H1 (cell line): ENCODE data around the gene TCERG1L. TPM values are rescaled to one million over a fixed set of nuclear protein-coding genes. Genes with fewer than 3 reads are reported as not detected.
A peak's percentile ranks its signal among the peaks of the same experiment; 100 is the strongest.

Experiments
- CTCF ChIA-PET: fragments of 300-600 bp; sonication (Branson Sonifier 250); formaldehyde crosslinking; loops from one replicate; lab custom pipeline; 2021; ENCODE audit not compliant: partially characterized antibody; lab: Charles Lee
- POLR2A ChIA-PET: fragments of 300-600 bp; sonication (Branson Sonifier 250); formaldehyde crosslinking; loops from one replicate; lab custom pipeline; 2021; ENCODE audit warnings: inconsistent platforms; ENCODE audit not compliant: partially characterized antibody; lab: Charles Lee
- DNase-seq, 2 experiments: peaks; one replicate each; pipeline versions ENCODE4 v3.0.0 to v3.0.0-alpha.2; 2010 to 2022; ENCODE audit warnings: low spot score in 2 of 2, low read depth in 1 of 2, mixed read lengths in 1 of 2
- FAIRE-seq: peaks from 2 replicates; lab custom pipeline; 2011; peaks lifted over from hg19 to GRCh38; lab: Jason Lieb, UNC
- H2AFZ ChIP-seq: 2 replicates; pipeline ENCODE4 v1.8.1; 2012; ENCODE audit warnings: low read length, inconsistent platforms
- H2AK5ac ChIP-seq: 2 replicates; pipeline ENCODE4 v1.6.1; 2013; ENCODE audit warnings: low read depth, low read length
- H2BK120ac ChIP-seq: replicated peaks from 2 replicates; pipeline ENCODE3; 2013; ENCODE audit warnings: low read depth, low read length, inconsistent platforms
- H2BK12ac ChIP-seq: 2 replicates; pipeline ENCODE4 v1.6.1; 2013; ENCODE audit warnings: low read depth, low read length
- H2BK15ac ChIP-seq: 2 replicates; pipeline ENCODE4 v1.6.1; 2013; ENCODE audit warnings: low read length
- H2BK20ac ChIP-seq: 2 replicates; pipeline ENCODE4 v1.6.1; 2013; ENCODE audit warnings: low read length
- H2BK5ac ChIP-seq: 2 replicates; pipeline ENCODE4 v1.6.1; 2013; ENCODE audit warnings: low read depth, low read length
- H3K14ac ChIP-seq: 2 replicates; pipeline ENCODE4 v1.6.1; 2013; ENCODE audit warnings: inconsistent platforms; ENCODE audit not compliant: insufficient read length
- H3K18ac ChIP-seq: 2 replicates; pipeline ENCODE4 v1.6.1; 2013; ENCODE audit warnings: low read length; ENCODE audit errors: extremely low read depth
- H3K23ac ChIP-seq: 2 replicates; pipeline ENCODE4 v1.6.1; 2013; ENCODE audit warnings: inconsistent platforms; ENCODE audit not compliant: insufficient read length
- H3K23me2 ChIP-seq: 2 replicates; pipeline ENCODE4 v1.6.1; 2013; ENCODE audit warnings: low read depth, low read length
- H3K27ac ChIP-seq: 2 replicates; pipeline ENCODE4 v1.6.1; 2011; ENCODE audit warnings: low read depth, low read length, inconsistent platforms
- H3K27me3 ChIP-seq, 4 experiments: replicated peaks in 1 of 4; 1 replicate in 1 of 4; 2 replicates in 3 of 4; pipeline versions ENCODE4 v1.6.1 to v1.8.1; 2011 to 2013; ENCODE audit warnings: low read length in 3 of 4, mild to moderate bottlenecking in 3 of 4, inconsistent platforms in 2 of 4, mixed read lengths in 2 of 4, moderate library complexity in 1 of 4; ENCODE audit not compliant: control insufficient read depth in 3 of 4, insufficient read depth in 3 of 4; ENCODE audit errors: extremely low read depth in 1 of 4
- H3K36me3 ChIP-seq, 4 experiments: 2 replicates each; pipeline versions ENCODE4 v1.6.1 to v1.8.1; 2011 to 2013; ENCODE audit warnings: mild to moderate bottlenecking in 4 of 4, low read length in 3 of 4, moderate library complexity in 2 of 4, control low read depth in 1 of 4, inconsistent platforms in 1 of 4; ENCODE audit not compliant: insufficient read depth in 4 of 4, control insufficient read depth in 2 of 4
- H3K4ac ChIP-seq: replicated peaks from 2 replicates; pipeline ENCODE3; 2013; ENCODE audit warnings: low read length, low read depth, mixed read lengths, inconsistent platforms; ENCODE audit not compliant: insufficient read length
- H3K4me1 ChIP-seq, 4 experiments: replicated peaks in 1 of 4; 1 replicate in 1 of 4; 2 replicates in 3 of 4; pipeline versions ENCODE4 v1.6.1 to v1.8.1; 2011 to 2013; ENCODE audit warnings: low read length in 3 of 4, inconsistent platforms in 2 of 4, mixed read lengths in 1 of 4; ENCODE audit not compliant: insufficient read depth in 4 of 4, control insufficient read depth in 3 of 4
- H3K4me2 ChIP-seq, 2 experiments: 2 replicates each; pipeline versions ENCODE4 v1.6.1 to v1.8.1; 2011 to 2013; ENCODE audit warnings: low read depth in 2 of 2, low read length in 2 of 2, control low read depth in 1 of 2, inconsistent platforms in 1 of 2, mild to moderate bottlenecking in 1 of 2; ENCODE audit not compliant: insufficient read depth in 1 of 2
- H3K4me3 ChIP-seq, 4 experiments: fragments of 200-600, 300-600 bp in 1 of 4; sonication (generic), shearing (Covaris generic), sonication (Bioruptor Twin) in 1 of 4; 2 replicates each; pipeline versions ENCODE4 v1.5.1 to v1.8.1; 2011 to 2016; ENCODE audit warnings: low read length in 4 of 4, low read depth in 3 of 4, control low read depth in 2 of 4, inconsistent platforms in 2 of 4, mild to moderate bottlenecking in 2 of 4, mixed read lengths in 1 of 4, moderate library complexity in 1 of 4; ENCODE audit not compliant: insufficient read depth in 2 of 4; ENCODE audit errors: extremely low read depth in 1 of 4
- H3K56ac ChIP-seq: replicated peaks from 2 replicates; pipeline ENCODE3; 2013; ENCODE audit warnings: low read depth, mild to moderate bottlenecking, mixed read lengths, low read length, inconsistent platforms; ENCODE audit not compliant: insufficient read length
- H3K79me1 ChIP-seq: 2 replicates; pipeline ENCODE4 v1.6.1; 2013; ENCODE audit warnings: low read depth, low read length, control low read depth
- H3K79me2 ChIP-seq, 2 experiments: 2 replicates each; pipeline versions ENCODE4 v1.6.1 to v1.8.1; 2012 to 2013; ENCODE audit warnings: low read length in 2 of 2, mild to moderate bottlenecking in 2 of 2, inconsistent platforms in 1 of 2; ENCODE audit not compliant: insufficient read depth in 2 of 2, control insufficient read depth in 1 of 2
- H3K9ac ChIP-seq, 4 experiments: replicated peaks in 1 of 4; 1 replicate in 1 of 4; 2 replicates in 3 of 4; pipeline versions ENCODE4 v1.6.1 to v1.8.1; 2011 to 2013; ENCODE audit warnings: low read depth in 3 of 4, low read length in 3 of 4, control low read depth in 2 of 4, mild to moderate bottlenecking in 2 of 4, moderate library complexity in 2 of 4, inconsistent platforms in 1 of 4; ENCODE audit errors: extremely low read depth in 1 of 4
- H3K9me3 ChIP-seq, 2 experiments: 2 replicates each; pipeline versions ENCODE4 v1.6.1 to v1.8.1; 2012 to 2013; ENCODE audit warnings: mild to moderate bottlenecking in 2 of 2, moderate library complexity in 2 of 2, control low read depth in 1 of 2, inconsistent platforms in 1 of 2, low read depth in 1 of 2, low read length in 1 of 2, mixed read lengths in 1 of 2; ENCODE audit not compliant: insufficient read depth in 2 of 2
- H4K20me1 ChIP-seq, 2 experiments: replicated peaks in 1 of 2; 2 replicates each; pipeline versions ENCODE3 to v1.8.1; 2011 to 2013; ENCODE audit warnings: inconsistent platforms in 2 of 2, low read length in 2 of 2, mild to moderate bottlenecking in 1 of 2; ENCODE audit not compliant: insufficient read depth in 2 of 2, control insufficient read depth in 1 of 2
- H4K5ac ChIP-seq: 2 replicates; pipeline ENCODE4 v1.6.1; 2013; ENCODE audit warnings: low read length, low read depth, mixed read lengths, inconsistent platforms; ENCODE audit not compliant: insufficient read length
- H4K8ac ChIP-seq: 2 replicates; pipeline ENCODE4 v1.8.0; 2013; ENCODE audit warnings: mild to moderate bottlenecking, moderate library complexity, low read length, inconsistent platforms; ENCODE audit not compliant: insufficient read depth; ENCODE audit errors: extremely low read depth
- H4K91ac ChIP-seq: replicated peaks from 2 replicates; pipeline ENCODE3; 2013; ENCODE audit warnings: low read length, mixed read lengths, inconsistent platforms; ENCODE audit not compliant: insufficient read length
- WGBS, 2 experiments: shearing (Covaris generic) in 1 of 2; methylation state at CpG; one replicate each; pipeline versions ENCODE4 v1.1.6 to v1.1.7; 2013 to 2015; ENCODE audit warnings: low lambda C conversion rate in 2 of 2, mixed read lengths in 2 of 2, inconsistent platforms in 1 of 2, low coverage in 1 of 2, missing lambda C conversion rate in 1 of 2; ENCODE audit not compliant: insufficient replicate concordance in 2 of 2, insufficient coverage in 1 of 2, insufficient read length in 1 of 2; ENCODE audit errors: extremely low coverage in 1 of 2, missing lambda C conversion rate in 1 of 2; 5-methylcytosine and 5-hydroxymethylcytosine counted together
- polyA plus RNA-seq, 7 experiments: library from polyadenylated mRNA; depleted of rRNA in 3 of 7; stranded (reverse) in 5 of 7; unstranded in 2 of 7; fragments of >200 nt in 5 of 7; fragments of 200-250 nt in 2 of 7; gene quantifications; 1 replicate in 5 of 7; 2 replicates in 1 of 7; 4 replicates in 1 of 7; pipeline versions ENCODE4 v1.2.1 to v1.2.3, GENCODE V29; 2011 to 2013; ENCODE audit warnings: missing spikeins in 2 of 7, mixed read lengths in 2 of 7
- total RNA-seq: library from RNA; stranded (reverse); fragmentation: NEBNext Ultra II Directional; extraction: Animal tissue kit (Norgen Biotek cat#: 25700); gene quantifications from 2 replicates; pipeline ENCODE4 v1.2.1, GENCODE V29; 2021

TCERG1L gene
- total and polyA plus RNA-seq, 2 of the 8 experiments (the other 6 are each of a cell fraction or from before 2014, with no cell fraction given) = 3.9 to 6.9 TPM

DNA sequence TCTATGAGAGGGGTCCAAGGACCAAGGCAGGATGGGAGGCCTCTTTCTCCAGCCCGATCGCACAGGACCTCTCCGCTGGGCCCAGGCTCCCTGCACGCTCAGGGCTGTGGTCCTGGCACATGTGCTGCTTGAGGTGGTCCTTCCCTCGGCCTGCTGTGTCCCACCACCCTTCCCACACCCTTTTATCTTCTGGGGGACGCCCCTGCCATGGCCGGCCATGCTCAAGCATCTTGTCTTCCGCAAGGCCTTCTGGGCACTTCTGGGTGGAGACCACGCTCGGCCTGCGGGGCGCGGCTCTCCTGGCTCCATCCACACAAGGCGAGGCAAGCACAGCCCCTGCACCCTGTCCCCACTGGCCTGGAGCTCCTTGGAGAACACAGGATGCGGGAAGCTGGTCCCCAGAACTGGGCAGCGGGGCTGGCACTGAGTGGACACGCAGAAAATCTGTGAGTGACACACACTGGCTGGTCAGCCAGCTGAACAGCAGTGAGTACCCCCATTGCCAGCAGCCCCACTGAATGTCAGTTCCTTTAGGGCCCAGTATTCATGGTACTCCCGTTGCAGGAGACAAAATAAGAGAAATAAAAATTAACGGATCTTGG is 115.9 kb downstream of the TCERG1L start:
- no peak overlapping the region; the same call in 1 of the 2 replicates for H2BK5ac ChIP-seq
- no peaks in the 10 kb centered on the region for H3K36me3 ChIP-seq
- no peak overlapping the region for H3K4me2 ChIP-seq
- no peak overlapping the region for H3K56ac ChIP-seq
- H2BK120ac ChIP-seq = no peak overlapping the region
- DNase-seq (peak in 1 of 2 experiments; percentile 23), FAIRE-seq (no peak)
- no peaks in the 10 kb centered on the region for H4K20me1 ChIP-seq
- H3K27ac ChIP-seq = no peak overlapping the region
- H3K18ac ChIP-seq = no peak overlapping the region
- CTCF ChIA-PET = no interaction called here
- H3K14ac ChIP-seq = no peak overlapping the region
- H2AK5ac ChIP-seq = no peak overlapping the region
- no peak overlapping the region for H2BK15ac ChIP-seq
- no peak overlapping the region for H3K23ac ChIP-seq
- H3K9ac ChIP-seq = no peak overlapping the region
- no peak overlapping the region for H3K4me3 ChIP-seq
- no peaks in the 10 kb centered on the region for H3K79me2 ChIP-seq
- H3K4me1 ChIP-seq = peaks cover 0 to 3% (median 0%) of the 10 kb centered on the region in 4 experiments; a peak in 1 of 7 replicates
- no peak overlapping the region for H4K5ac ChIP-seq
- no peak overlapping the region for H2BK12ac ChIP-seq
- no peak overlapping the region for H4K91ac ChIP-seq
- no peak overlapping the region for H2BK20ac ChIP-seq
- no peaks in the 10 kb centered on the region for H3K9me3 ChIP-seq
- no peak overlapping the region for H2AFZ ChIP-seq
- no peaks in the 10 kb centered on the region for H3K27me3 ChIP-seq
- H3K4ac ChIP-seq = no peak overlapping the region
- H3K79me1 ChIP-seq = no peaks in the 10 kb centered on the region
- POLR2A ChIA-PET = no interaction called here
- 80% methylated on average over 16 of the region's 19 CpGs; no CpG with 5 or more reads in 1 of the 2 experiments for WGBS, 2 experiments
- no peak overlapping the region for H4K8ac ChIP-seq
- no peaks in the 10 kb centered on the region for H3K23me2 ChIP-seq
